ENCODE data around the gene NTSR1.

DNA sequence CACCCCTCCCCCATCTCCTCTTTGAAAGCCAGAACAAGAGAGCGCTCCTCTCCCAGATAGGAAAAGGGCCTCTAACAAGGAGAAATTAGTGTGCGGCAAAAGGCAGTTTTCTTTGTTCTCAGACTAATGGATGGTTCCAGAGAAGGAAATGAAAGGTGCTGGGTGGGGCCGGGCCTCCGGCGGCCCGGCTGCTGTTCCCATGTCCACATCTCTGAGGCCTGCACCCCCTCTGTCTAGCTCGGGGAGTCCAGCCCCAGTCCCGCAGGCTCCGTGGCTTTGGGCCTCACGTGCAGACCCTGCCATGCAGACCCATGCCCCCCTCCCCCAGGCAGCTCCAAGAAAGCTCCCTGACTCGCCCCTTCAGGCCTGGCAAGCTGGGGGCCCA is 51.8 kb downstream of the NTSR1 start:
- TF ChIP-seq, protein P1, sequence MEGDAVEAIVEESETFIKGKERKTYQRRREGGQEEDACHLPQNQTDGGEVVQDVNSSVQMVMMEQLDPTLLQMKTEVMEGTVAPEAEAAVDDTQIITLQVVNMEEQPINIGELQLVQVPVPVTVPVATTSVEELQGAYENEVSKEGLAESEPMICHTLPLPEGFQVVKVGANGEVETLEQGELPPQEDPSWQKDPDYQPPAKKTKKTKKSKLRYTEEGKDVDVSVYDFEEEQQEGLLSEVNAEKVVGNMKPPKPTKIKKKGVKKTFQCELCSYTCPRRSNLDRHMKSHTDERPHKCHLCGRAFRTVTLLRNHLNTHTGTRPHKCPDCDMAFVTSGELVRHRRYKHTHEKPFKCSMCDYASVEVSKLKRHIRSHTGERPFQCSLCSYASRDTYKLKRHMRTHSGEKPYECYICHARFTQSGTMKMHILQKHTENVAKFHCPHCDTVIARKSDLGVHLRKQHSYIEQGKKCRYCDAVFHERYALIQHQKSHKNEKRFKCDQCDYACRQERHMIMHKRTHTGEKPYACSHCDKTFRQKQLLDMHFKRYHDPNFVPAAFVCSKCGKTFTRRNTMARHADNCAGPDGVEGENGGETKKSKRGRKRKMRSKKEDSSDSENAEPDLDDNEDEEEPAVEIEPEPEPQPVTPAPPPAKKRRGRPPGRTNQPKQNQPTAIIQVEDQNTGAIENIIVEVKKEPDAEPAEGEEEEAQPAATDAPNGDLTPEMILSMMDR (conservative IDR thresholded peaks at IDR 0.05): no peak
- no peak for TF ChIP-seq EZH2 (IDR thresholded peaks at IDR 0.05; ENCODE audit: low read depth)

All from PC-9 (cell line).